ENCODE results near the gene ARFIP2. TPM values are rescaled to one million over a fixed set of nuclear protein-coding genes. Genes with fewer than 3 reads are reported as not detected.

Gene ARFIP2
- total and polyA plus RNA-seq, 2 donors (not counting 3 experiments of a cell fraction or from before 2014, with no cell fraction given): 48.4 to 62.9 TPM

DNA sequence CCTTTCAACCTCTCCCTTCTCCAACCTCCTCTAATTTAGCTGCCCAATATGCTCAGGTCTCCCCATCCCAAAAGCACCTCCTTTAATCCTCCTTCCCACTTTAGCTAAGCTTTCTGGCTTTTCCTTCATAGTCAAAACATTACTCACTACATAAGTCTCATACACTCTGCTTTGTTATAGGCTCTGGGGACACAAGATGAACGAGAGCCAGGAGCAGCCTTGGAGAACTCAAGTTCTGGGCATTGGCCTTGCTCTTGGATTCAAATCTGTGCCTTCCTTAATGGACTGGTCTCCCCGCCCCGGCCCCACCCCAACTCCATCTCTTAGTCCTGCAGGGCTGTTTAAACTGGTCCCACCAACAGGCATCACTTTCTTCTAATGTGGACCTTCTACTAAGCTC lies 28.9 kb downstream of the ARFIP2 start:
- Histone ChIP-seq H3K9ac (replicated peaks; ENCODE audit: extremely low read depth, insufficient read depth, low read length) (no peak overlapping the region), H3K4me2 (ENCODE audit: insufficient read depth, low read length) (no peak overlapping the region), H3K27me3 (ENCODE audit: control insufficient read depth in 2 of 2, insufficient read depth in 2 of 2, low read length in 2 of 2) (no peaks in the 10 kb centered on the region), H3K4me3 (replicated peaks in 1 of 3; ENCODE audit: insufficient read depth in 1 of 3, low read depth in 1 of 3, low read length in 3 of 3) (no peak overlapping the region), H3K27ac (ENCODE audit: insufficient read depth, low read depth, low read length) (no peak overlapping the region), H3K79me2 (ENCODE audit: control insufficient read depth, insufficient read depth, low read length) (no peaks in the 10 kb centered on the region), H3K9me3 (replicated peaks; ENCODE audit: control insufficient read depth, insufficient read depth, low read length) (no peaks in the 10 kb centered on the region), H3K36me3 (ENCODE audit: control insufficient read depth in 2 of 2, extremely low read depth in 1 of 2, insufficient read depth in 2 of 2, low read length in 2 of 2) (peaks cover 3 to 48% of the 10 kb centered on the region in 2 experiments), H2AFZ (ENCODE audit: low read depth, low read length) (no peak overlapping the region), H4K20me1 (replicated peaks; ENCODE audit: control insufficient read depth, extremely low read depth, insufficient read depth, low read length) (no peaks in the 10 kb centered on the region), H3K9me1 (replicated peaks; ENCODE audit: control insufficient read depth, extremely low read depth, insufficient read depth, low read length) (no peaks in the 10 kb centered on the region), H3K4me1 (ENCODE audit: control insufficient read depth, extremely low read depth, insufficient read depth, low read length) (no peaks in the 10 kb centered on the region)
- BruUV-seq (replicated peaks): no TSS peak
- intact Hi-C loops (cut with micrococcal nuclease) (no loop called here), dilution Hi-C loops (cut with MboI; ENCODE audit: extremely low pct_ligation_motif_present, low sequenced_read_pairs) (no loop called here)
- ChIA-PET CTCF (interaction anchor here (0.7 to 3.7 kb wide), 3 partner anchors 9 to 73 kb away, joined by 3 to 16 read pairs (median 10); no protein-coding TSS in a partner anchor), POLR2A (no interaction called here)
- TF ChIP-seq, protein P1, sequence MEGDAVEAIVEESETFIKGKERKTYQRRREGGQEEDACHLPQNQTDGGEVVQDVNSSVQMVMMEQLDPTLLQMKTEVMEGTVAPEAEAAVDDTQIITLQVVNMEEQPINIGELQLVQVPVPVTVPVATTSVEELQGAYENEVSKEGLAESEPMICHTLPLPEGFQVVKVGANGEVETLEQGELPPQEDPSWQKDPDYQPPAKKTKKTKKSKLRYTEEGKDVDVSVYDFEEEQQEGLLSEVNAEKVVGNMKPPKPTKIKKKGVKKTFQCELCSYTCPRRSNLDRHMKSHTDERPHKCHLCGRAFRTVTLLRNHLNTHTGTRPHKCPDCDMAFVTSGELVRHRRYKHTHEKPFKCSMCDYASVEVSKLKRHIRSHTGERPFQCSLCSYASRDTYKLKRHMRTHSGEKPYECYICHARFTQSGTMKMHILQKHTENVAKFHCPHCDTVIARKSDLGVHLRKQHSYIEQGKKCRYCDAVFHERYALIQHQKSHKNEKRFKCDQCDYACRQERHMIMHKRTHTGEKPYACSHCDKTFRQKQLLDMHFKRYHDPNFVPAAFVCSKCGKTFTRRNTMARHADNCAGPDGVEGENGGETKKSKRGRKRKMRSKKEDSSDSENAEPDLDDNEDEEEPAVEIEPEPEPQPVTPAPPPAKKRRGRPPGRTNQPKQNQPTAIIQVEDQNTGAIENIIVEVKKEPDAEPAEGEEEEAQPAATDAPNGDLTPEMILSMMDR (IDR thresholded peaks at IDR 0.05; ENCODE audit: extremely low read depth in 1 of 2, insufficient read depth in 1 of 2, low read depth in 1 of 2, low read length in 2 of 2): no peak
- TF ChIP-seq POLR2A (IDR thresholded peaks at IDR 0.05; ENCODE audit: low read depth, low read length): no peak
- TF ChIP-seq, protein P2, sequence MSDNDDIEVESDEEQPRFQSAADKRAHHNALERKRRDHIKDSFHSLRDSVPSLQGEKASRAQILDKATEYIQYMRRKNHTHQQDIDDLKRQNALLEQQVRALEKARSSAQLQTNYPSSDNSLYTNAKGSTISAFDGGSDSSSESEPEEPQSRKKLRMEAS (IDR thresholded peaks at IDR 0.05; ENCODE audit: insufficient read depth, insufficient read length): no peak
- TF ChIP-seq POLR2AphosphoS5 (IDR thresholded peaks at IDR 0.05; ENCODE audit: insufficient read depth, low read depth, low read length): no peak
- no peak for TF ChIP-seq MYC (IDR thresholded peaks at IDR 0.05; ENCODE audit: low read depth, low read length)
- no peak for TF ChIP-seq EZH2 (IDR thresholded peaks at IDR 0.05; ENCODE audit: borderline replicate concordance, low read depth, low read length, severe bottlenecking)
- no peak for TF ChIP-seq FOS (IDR thresholded peaks at IDR 0.05; ENCODE audit: borderline replicate concordance, insufficient read depth, low read length)
- no peak for TF ChIP-seq GATA2 (IDR thresholded peaks at IDR 0.05; ENCODE audit: insufficient read depth, insufficient read length, low read depth, low read length)
- TF ChIP-seq JUN (IDR thresholded peaks at IDR 0.05; ENCODE audit: borderline replicate concordance, insufficient read depth, insufficient read length, low read depth): no peak
- FAIRE-seq: no peak
- DNase-seq (ENCODE audit: low read depth, low spot score): no peak
